Measurements from ENCODE around the gene SLC8A1.

DNA sequence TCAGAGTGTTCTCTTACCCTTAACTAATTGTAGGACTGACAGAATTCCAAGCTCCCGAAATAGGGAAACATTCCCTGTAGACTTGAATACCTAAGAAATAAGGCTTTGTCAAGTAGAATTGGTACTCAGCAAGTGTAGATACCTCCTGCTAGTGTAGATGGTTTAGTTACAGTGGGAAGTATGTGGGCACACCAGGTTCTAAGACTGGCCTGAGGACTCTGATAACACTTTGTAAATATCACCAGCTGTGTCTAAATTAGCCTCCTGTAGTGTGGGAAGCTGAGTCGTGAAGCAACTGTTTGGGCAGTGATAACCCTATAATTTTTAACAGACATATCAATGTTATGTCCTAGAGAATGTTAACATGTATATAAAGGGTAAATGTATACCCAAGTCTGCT is 304.5 kb downstream of the SLC8A1 start:
- TF ChIP-seq EZH2 (IDR thresholded peaks at IDR 0.05; ENCODE audit: borderline replicate concordance, low read depth, low read length, poor library complexity, severe bottlenecking) = no peak
- TF ChIP-seq, protein P1, sequence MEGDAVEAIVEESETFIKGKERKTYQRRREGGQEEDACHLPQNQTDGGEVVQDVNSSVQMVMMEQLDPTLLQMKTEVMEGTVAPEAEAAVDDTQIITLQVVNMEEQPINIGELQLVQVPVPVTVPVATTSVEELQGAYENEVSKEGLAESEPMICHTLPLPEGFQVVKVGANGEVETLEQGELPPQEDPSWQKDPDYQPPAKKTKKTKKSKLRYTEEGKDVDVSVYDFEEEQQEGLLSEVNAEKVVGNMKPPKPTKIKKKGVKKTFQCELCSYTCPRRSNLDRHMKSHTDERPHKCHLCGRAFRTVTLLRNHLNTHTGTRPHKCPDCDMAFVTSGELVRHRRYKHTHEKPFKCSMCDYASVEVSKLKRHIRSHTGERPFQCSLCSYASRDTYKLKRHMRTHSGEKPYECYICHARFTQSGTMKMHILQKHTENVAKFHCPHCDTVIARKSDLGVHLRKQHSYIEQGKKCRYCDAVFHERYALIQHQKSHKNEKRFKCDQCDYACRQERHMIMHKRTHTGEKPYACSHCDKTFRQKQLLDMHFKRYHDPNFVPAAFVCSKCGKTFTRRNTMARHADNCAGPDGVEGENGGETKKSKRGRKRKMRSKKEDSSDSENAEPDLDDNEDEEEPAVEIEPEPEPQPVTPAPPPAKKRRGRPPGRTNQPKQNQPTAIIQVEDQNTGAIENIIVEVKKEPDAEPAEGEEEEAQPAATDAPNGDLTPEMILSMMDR (conservative IDR thresholded peaks at IDR 0.05; ENCODE audit: low read depth, low read length) = no peak
